ENCODE results near the gene TSPYL1. TPM values are rescaled to one million over a fixed set of nuclear protein-coding genes. Genes with fewer than 3 reads are reported as not detected.

The TSPYL1 gene
- total RNA-seq, 1 donor from 2014 or later = 90.2 TPM

DNA sequence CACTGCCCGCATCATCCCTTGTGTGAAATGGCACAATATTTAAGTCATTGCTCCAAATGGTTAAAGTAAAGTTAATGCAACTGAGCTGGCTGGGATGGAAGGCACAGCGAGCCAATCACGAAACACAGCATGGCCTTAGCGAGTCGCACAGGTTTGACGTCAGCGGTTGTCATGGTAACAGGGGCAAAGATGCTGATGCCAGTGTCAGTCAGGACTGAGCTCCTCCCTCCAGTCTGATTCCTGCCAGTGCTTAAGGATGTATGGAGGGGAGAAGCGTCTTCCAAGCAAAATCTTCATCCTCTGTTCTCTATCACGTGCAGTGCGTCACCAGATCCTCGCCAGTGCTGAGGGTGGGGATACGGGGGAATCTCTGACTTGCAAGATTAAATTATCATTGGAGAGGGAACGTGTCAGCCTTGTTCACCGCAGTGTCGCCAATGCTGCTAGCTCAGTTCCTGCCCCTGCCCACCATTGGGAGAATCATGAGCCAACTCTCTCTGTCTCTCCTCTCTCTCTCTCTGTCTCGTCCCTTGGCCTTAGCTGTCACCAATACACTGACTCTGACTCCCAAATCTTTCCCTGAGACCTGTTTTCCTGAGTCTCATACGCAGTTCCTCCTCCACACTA is 50.3 kb downstream of the TSPYL1 start:
- H3K4me3 Mint-ChIP-seq = no peak overlapping the region
- no peak for DNase-seq (ENCODE audit: extremely low spot score, unreplicated experiment)

More for the DNA sequence above, 50.3 kb downstream of the TSPYL1 start:
- Mint-ChIP-seq H3K9me3 (no peaks in the 10 kb centered on the region), H3K36me3 (peaks cover 11% of the 10 kb centered on the region), H3K27ac (no peak overlapping the region), H3K4me1 (ENCODE audit: unreplicated experiment) (no peaks in the 10 kb centered on the region), H3K27me3 (no peaks in the 10 kb centered on the region)
- TF ChIP-seq, protein P1, sequence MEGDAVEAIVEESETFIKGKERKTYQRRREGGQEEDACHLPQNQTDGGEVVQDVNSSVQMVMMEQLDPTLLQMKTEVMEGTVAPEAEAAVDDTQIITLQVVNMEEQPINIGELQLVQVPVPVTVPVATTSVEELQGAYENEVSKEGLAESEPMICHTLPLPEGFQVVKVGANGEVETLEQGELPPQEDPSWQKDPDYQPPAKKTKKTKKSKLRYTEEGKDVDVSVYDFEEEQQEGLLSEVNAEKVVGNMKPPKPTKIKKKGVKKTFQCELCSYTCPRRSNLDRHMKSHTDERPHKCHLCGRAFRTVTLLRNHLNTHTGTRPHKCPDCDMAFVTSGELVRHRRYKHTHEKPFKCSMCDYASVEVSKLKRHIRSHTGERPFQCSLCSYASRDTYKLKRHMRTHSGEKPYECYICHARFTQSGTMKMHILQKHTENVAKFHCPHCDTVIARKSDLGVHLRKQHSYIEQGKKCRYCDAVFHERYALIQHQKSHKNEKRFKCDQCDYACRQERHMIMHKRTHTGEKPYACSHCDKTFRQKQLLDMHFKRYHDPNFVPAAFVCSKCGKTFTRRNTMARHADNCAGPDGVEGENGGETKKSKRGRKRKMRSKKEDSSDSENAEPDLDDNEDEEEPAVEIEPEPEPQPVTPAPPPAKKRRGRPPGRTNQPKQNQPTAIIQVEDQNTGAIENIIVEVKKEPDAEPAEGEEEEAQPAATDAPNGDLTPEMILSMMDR (conservative IDR thresholded peaks at IDR 0.05) = no peak

Other genes starting within 250 kb of the TSPYL1 start
- gene FRK, start 219.0 kb downstream of the TSPYL1 start, total RNA-seq (ENCODE audit: low replicate concordance) = 6.2 and 13.2 TPM in 2 replicates
- 36.1 and 36.7 TPM in 2 replicates for gene NT5DC1, start 179.1 kb downstream of the TSPYL1 start, total RNA-seq (ENCODE audit: low replicate concordance)
- 0.14 TPM in 2 replicates for gene COL10A1, start 153.8 kb downstream of the TSPYL1 start, total RNA-seq (ENCODE audit: low replicate concordance)
- 42.7 and 46.7 TPM in 2 replicates for gene TSPYL4, start 25.9 kb downstream of the TSPYL1 start, total RNA-seq (ENCODE audit: low replicate concordance)
- gene DSE, start 91.0 kb upstream of the TSPYL1 start, total RNA-seq (ENCODE audit: low replicate concordance) = 16.7 and 80.5 TPM in 2 replicates
- gene CALHM6, start 181.4 kb upstream of the TSPYL1 start, total RNA-seq (ENCODE audit: low replicate concordance) = 0.99 and 1.6 TPM in 2 replicates
- gene CALHM5, start 231.7 kb upstream of the TSPYL1 start, total RNA-seq (ENCODE audit: low replicate concordance) = 0.10 and 0.46 TPM in 2 replicates